HG02973 (cell line): ENCODE measurements around the gene HHAT.

Experiments used
- ATAC-seq: cut with Tn5 transposase; IDR thresholded peaks from one replicate; pipeline ENCODE4 v1.9.1; 2021; ENCODE audit warnings: moderate library complexity; ENCODE audit not compliant: unreplicated experiment

Gene HHAT

DNA sequence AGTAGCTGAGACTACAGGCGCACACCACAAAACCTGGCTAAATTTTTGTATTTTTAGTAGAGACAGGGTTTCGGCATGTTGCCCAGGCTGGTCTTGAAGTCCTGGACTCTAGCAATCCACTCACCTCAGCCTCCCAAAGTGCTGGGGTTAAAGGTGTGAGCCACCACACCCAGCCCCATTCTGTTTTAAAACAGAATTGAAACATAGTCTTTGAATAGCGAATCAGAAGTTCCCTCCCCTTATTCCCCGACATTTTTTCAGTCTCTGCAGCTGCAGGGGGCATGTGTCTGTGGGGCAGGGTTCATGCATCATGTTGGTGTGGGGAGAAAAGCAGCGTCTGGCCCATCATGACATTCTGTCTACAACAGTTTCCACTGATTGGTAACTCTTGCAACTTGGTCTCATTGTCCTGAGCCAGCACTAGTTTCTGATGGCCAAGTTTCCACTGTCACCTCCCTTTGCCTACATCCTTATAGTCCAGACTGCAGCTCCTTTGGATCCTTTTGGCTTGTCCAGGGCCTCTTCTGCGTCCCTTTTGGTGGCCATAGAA is 15.6 kb upstream of the HHAT start:
- no peak for ATAC-seq

- no peak for ATAC-seq
Observed at GRCh38 chr1:210313921-210314320, 14.8 kb upstream of the HHAT start.

DNA sequence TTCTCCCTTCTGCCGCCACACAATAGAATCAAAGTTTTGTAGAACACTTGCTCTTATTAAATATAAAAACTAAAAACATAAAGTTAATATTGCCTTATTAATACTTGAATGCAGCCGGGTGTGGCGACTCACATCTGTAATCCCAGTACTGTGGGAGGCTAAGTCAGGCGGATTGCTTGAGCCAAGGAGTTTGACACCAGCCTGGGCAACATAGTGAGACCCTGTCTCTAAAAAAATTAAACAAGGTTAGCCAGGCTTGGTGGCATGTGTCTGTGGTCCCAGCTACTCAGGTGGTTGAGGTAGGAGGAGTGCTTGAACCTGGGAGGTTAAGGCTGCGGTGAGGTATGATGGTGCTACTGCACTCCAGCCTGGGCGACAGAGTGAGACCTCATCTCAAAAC is 13.2 kb upstream of the HHAT start:
- no peak for ATAC-seq

DNA sequence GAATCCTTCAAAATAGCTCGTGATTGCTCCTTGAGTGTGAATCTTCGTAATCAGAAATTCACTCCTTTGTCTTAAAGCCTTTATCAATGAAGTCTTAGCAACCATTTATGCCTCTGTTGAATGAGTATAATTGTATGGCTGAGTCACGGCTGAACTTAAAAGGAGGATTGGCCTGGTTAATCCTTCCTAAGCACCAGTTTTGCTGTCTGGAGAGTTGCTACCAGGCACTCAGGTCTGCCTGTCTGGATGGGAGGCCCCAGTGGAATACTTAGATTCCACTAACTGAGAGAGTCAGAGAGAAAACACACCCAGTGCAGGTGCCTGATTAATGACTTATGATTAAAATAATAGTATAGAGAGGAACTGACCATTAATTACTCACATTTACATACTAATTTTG is 7.6 kb upstream of the HHAT start:
- no peak for ATAC-seq

DNA sequence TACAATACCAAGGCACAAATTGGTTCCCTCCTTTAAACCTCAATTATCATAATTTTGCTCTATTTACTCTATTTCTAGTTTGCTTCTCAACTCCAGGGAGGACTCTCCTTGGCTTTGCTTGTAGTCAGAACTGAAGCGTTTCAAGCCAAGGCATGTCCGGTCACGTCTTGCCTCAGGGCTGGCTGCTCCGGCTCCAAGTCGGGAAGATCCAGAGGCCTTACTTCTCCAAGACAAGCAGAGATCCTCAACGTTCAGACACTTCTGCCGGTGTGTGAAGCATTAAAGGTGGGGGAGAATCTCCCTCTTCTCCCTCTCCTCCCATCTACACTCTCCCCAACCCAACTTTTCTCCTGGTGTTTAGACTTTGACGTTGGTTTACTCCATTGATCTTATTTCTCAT is 7.2 kb upstream of the HHAT start:
- ATAC-seq = no peak

- no peak for ATAC-seq
Observed at GRCh38 chr1:210323957-210324356, 4.7 kb upstream of the HHAT start.

GRCh38 chr1:210325026-210325670 is 3.6 kb upstream of the HHAT start:
- no peak for ATAC-seq

DNA sequence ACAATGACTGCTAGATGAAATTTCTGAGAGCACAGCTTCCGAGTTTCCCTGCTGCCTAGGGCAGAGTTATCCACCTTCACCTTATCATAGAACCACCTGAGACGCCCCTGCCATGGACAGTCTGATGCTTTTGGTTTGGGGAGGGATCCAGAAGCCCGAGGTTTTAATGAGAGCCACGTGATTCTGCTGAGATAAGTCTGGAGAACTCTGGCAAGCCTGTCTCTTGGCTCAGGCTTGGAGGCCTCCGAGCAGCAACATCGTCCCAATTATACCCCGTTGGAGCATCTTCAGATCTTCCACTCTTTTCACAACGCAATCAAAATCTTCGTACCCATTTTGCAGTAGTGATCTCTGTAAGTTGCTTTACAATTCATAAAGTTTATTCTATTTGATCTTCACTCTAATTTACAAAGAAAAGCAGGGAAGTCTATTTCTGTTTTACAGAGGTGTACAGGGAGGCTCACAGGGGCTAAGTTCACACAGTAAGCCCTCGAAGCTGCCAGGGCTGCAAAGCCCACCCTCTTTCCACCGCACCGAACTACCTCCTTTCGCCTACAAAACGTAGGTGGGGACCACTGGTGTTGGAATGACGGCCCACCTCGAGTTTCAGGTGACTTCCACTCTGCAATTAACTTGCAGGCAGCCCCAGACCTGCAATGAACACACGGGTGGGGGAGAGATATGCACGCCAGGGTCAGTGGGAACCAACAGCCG is 513 bp upstream of the HHAT start:
- no peak for ATAC-seq

DNA sequence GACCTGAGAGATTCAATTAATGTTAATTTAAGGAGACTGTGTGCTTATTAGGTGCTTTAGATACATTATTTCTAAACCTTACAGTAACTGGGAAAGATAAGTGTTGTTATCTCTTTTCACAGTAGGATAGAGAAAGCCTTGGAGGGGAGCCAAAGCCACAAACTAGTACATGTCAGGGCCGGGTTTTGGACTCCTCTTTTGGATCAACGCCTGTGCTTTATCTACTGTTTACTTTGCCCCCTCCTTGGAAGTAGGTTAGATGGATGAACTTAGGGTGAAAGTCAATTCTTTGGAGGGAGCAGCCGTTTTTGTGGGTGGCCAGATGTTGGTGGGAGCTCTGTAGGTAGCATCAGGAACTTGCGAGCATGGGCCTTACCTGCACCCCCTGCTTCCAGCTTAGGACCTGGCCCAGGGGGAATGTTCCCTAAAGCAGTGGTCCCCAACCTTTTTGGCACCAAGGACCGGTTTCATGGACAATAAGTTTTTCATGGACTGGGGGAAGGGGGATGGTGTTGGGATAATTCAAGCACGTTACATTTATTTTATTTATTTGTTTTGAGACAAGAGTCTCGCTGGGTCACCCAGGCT is 1.7 kb downstream of the HHAT start:
- no peak for ATAC-seq

DNA sequence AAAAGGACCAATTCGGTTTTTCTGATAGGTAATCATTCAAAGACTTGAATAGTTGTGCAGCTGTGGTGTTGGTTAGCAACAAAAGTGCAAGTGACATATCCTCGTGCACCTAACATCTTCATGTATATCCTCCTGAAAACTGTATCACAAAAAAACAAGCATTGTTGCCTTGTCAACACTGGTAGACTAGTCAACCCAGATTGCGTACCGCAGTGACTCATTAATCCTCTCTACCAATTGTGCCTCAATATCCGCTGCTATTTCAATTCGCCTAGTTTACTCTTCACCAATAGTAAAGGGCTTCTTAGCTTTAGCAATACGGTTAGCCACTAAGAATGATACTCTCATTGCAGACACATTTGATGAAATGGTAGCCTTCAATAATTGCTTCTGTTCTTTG is 3.5 kb downstream of the HHAT start:
- ATAC-seq = no peak

- ATAC-seq = peak; percentile 82
Observed at GRCh38 chr1:210332719-210333398, 4.2 kb downstream of the HHAT start.

GRCh38 chr1:210335001-210335400 is 6.3 kb downstream of the HHAT start:
- ATAC-seq = no peak

- no peak for ATAC-seq
Observed at GRCh38 chr1:210336362-210336761, 7.7 kb downstream of the HHAT start.

DNA sequence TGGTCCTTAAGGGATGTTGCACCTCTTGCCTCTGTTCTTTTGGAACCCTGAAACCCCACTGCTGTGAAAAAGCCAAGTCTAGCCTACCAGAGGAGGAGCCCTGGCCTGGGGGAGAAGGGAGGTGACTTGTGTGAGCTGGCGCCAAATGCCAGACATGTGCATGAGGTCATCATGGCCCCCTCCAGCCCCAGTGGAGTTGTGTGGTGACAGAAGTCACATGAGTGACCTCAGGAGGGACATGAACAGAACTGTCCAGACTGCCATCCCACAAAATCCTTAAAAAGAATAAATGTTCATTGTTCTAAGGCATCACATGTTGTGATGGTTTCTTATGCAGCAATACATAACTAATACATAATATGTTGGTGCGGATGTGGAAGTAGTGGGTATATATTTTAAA is 10.8 kb downstream of the HHAT start:
- ATAC-seq = no peak

DNA sequence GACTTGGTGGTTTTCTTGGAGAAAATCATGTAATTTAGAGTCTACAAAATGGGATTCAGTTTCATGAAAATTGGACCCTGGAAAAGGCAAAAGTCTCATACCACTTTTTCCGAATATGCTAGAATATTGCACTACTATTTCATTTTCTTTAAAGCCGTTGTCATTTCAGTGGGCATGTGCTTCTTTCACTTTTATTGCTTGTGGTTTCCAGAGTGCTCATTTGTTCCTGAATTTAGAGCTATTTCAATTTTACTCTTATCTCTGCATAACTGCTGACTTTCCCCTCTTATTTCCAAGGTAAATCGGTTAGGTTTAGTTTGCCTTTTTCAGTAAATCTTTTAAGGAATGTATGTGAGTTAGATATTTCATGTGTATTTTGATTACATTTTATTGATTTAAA is 11.6 kb downstream of the HHAT start:
- no peak for ATAC-seq

- ATAC-seq = no peak
Observed at GRCh38 chr1:210340841-210341240, 12.1 kb downstream of the HHAT start.

DNA sequence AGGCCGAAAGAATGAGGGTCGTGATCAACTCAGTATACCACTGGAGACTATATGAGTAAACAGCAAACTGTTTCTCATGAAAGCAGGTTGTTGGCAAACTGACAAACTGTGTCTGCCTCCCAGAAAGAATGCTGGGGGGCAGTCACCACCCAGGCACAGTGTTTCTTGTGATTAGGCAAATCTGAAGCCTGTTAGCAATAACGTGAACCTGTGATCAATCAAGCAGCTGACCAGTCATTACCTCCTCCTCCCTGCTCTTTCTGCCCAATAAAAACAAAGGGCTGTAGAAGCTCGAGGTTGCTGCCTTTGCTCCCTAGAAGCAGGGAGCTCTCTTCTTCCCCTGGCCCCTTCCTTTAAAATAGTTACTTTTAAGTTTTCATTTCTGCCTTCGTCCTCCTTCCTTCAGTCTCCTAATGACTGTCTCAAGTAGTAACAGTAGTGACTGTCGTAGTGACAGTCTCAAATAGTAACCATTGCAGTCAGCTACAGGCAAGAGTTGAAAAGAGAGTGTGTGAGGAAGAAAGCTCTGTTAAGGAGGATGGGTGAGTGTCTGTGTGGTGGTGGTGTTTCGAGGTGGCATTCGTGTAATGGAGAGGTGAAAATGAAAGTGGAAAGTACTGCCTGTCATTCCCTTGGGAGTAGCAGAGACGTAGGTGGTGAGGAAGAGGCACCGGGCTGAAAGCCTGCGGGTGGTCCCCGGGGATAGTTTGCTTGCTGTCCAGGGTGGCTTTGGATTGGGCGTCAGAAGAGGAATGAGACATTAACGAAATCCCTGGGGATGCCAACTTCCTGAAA is 14.5 kb downstream of the HHAT start:
- ATAC-seq = peak; percentile 54

DNA sequence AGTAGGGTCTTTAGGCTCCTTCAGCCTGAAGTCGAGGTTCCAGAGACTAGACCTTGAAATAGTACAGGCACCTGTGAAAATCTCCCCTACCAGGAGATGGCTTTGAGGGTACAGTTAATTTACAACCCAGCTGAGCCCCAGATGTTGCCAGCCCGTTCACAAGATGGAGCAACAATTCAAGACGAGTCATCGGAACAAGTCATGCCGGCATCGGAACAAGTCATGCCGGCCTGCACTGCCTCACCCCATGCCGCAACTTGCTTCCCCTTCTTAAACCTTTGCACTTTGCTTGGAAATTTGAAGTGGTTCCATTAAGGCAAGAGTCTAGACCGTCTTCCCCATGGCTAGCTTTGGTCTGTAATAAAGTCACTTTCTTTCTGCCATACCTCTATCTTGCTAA is 16.0 kb downstream of the HHAT start:
- ATAC-seq = no peak

- ATAC-seq = peak; percentile 35
Observed at GRCh38 chr1:210347112-210347511, 18.4 kb downstream of the HHAT start.

DNA sequence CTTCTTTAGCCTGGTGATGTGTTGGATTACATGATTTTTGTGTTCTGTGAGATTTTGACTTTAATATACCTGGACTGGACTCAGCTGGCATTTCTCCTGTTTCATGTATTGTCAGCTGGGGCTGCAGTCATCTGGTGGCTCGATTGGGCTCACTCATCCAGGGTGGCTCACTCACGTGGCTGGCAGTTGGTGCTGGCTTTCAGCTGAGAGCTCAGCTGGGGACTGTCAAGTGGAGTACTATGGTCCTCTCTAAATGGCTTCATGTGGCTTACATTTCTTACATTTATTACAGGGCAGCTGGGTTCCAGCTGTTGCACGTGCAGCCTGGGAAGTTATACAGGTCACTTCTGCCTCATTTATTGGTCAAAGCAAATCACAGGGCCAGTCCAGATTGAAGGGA is 22.8 kb downstream of the HHAT start:
- no peak for ATAC-seq

DNA sequence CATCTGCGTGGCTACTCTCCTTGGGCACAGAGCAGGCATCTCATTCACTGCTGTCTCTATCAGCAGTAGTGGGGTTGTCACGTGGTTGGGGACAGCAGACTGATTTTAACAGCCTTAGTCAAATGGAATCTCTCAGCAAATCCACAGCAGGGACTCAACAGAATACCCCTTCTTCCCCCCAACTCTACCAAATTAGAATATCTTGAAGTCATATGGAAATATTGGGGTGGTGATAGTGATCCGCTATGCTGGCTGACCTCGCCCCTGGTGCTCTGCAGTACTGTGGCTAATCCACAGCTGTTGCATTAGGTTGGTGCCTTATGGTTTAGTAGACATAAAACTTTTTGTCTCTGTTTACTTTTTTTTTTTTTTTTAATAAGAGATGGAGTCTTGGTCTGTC is 23.9 kb downstream of the HHAT start:
- ATAC-seq = no peak
